Measurements from ENCODE around the gene UBR4. TPM values are rescaled to one million over a fixed set of nuclear protein-coding genes. Genes with fewer than 3 reads are reported as not detected.
"Not testable (repeated sequence)": the region's sequence is repeated elsewhere in the genome, so short reads cannot be mapped to it uniquely, and the experiment has no call there.

UBR4 gene
- 52.6 and 73.9 TPM in 2 replicates for total RNA-seq (2014; rRNA removed; shearing (Covaris generic))
- 99.5 and 117 TPM in 2 replicates for polyA plus RNA-seq (2015; cell fraction: cytosol; rRNA removed)
- 311 and 557 TPM in 2 replicates for polyA plus RNA-seq (2015; cell fraction: nucleus; rRNA removed)

DNA sequence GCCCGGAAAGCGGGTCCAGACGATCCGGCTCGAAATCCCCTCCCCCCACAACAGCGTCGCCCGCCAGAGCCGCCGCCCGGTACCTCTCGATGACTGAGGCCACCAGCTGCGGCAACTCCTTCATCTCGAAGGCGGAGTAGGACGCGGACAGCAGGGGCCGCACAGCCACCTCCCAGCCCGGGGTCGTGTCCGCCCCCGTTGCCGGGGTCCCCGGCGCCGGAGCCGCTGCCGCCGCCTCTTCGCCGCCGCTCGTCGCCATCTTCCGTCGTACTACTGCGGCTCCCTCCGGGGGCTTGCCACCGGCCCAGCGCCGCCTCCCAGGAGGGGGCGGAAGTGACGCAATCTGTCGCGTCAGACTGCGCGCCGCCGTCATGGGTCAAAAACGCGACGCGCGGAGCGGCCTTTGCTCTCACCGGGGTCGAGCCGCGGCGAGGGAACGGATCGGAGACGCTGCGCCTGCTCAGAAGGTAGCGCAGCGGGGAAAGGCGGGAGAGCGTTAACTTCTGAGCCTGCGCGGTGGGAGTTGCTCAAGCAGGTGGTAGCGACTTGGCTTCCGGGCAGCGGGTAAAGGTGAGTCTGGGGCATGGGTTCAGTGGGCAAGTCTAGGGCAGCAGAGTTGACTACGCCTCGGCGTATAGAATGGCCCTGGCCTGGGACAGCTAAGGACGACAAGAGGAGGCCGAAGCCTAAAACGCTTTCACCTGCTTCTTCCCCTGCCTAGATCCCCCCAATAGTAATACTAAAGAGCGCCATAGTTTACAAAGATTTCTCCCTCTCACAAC is at the start of gene UBR4:
TSS of gene UBR4 (minus strand) at position 277 of the 782 bp plus-strand sequence. CDS start at position 259, 18 bp downstream.
- DNase-seq (ENCODE audit: low read depth, low spot score) = peak; percentile 91
- in situ Hi-C loops (cut with HindIII; ENCODE audit: low pct_unique_long_range_greater_than_20kb, low sequenced_read_pairs) = no loop called here

DNA sequence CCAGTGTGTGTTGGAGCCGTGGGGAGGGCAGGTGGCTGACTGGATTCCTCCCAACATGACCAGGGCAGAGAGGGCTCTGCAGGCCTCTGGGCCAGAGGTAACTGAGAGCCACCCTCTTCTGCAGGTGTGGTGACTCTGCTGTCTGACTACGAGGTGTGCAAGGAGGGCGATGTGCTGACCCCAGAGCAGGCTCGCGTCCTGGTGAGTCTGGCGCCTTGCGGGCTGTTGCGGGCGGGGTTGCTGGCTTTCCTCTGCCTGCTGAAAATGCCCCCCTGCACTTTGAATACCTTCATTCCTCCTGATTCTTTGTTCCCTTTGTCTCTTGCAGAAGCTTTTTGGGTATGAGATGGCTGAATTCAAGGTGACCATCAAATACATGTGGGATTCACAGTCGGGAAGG is 48.3 kb upstream of the UBR4 start:
- in situ Hi-C loops (cut with HindIII; ENCODE audit: low pct_unique_long_range_greater_than_20kb, low sequenced_read_pairs) = no loop called here
- DNase-seq (ENCODE audit: low read depth, low spot score) = no peak

DNA sequence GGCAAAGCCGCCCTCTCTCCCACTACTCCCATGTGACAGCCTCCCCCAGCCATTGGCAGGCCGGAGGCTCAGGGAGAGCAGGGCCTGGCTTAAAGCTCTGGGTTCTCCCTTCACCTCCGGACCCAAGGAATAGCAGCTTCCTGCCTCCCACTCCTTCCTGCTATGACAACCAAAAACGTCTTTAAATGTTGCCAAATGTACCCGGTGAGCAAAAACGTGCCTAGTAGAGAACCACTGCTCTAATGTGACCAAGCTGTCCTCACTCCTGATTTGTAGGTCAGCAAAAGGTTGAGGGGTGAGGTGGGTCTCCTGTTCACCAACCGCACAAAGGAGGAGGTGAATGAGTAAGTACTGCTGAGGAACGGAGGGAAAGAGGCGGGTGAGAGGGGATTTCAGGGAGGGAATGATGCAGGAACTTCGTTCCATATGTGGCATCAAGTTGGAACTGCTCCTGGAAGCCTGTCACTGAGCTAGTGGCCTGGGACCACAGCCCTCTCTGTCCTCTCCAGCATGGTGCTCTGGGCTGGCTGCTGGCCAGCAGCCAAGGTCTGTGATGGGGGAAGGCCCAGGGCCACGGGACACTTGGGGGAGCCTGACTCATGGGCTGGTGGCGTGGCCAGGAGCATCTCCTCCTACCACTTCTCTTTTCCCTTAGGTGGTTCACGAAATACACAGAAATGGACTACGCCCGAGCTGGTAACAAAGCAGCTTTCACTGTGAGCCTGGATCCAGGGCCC is 47.3 kb upstream of the UBR4 start:
- in situ Hi-C loops (cut with HindIII; ENCODE audit: low pct_unique_long_range_greater_than_20kb, low sequenced_read_pairs) = no loop called here
- DNase-seq (ENCODE audit: low read depth, low spot score) = no peak

DNA sequence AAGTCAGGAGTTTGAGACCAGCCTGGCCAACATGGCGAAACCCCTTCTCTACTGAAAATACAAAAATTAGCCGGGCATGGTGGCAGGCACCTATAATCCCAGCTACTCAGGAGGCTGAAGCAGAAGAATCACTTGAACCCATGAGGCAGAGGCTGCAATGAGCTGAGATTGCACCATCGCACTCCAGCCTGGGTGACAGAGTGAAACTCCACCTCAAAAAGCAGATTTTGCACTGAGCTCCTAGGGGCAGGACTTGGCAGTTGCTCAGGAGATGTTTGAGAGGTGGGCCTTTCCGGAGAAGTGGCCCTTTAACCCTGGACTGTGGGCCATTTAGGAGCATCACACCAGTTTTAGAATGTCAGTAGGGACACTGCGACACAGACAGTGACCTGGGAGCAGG is 46.2 kb upstream of the UBR4 start:
- in situ Hi-C loops (cut with HindIII; ENCODE audit: low pct_unique_long_range_greater_than_20kb, low sequenced_read_pairs); DNase-seq (ENCODE audit: low read depth, low spot score): not testable (repeated sequence)

DNA sequence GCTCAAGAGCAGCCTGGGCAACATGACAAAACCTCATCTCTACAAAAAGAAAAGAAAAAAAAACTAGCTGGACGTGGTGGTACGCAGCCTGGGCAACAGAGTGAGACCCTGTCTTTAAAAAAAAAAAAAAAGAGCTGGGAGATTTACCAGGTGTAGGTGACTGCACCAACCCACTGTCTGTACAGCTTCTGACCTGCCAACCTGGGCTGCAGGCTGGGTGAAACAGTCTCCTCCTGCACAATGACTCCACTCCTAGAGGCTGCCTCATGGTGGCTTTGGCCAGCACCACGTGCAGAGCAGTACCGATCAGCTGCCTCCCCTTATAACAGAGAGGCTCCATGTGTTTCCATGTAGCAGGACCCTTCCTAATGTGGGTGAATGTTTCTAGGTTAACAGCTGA is 45.2 kb upstream of the UBR4 start:
- in situ Hi-C loops (cut with HindIII; ENCODE audit: low pct_unique_long_range_greater_than_20kb, low sequenced_read_pairs) = no loop called here
- no peak for DNase-seq (ENCODE audit: low read depth, low spot score)

DNA sequence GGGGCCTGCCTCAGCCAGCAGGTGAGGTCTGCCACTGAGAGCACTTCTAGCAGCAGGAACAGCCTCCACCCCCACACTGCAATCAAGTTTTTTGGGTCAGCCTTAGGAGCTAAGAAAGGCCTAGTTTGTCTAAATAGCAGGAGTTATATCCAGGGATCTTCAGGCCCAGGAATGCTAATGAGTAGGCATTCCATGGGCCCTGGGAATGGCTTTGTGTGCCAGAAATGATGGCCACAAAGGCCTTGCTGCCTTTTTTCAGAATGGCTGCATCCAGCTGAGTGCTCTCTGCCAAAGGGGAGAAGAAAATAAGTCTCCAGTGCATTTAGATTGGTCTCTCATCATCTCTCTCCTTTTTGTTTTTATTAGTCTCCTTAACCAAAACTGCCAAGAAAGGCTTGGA is 44.4 kb upstream of the UBR4 start:
- in situ Hi-C loops (cut with HindIII; ENCODE audit: low pct_unique_long_range_greater_than_20kb, low sequenced_read_pairs) = no loop called here
- no peak for DNase-seq (ENCODE audit: low read depth, low spot score)

DNA sequence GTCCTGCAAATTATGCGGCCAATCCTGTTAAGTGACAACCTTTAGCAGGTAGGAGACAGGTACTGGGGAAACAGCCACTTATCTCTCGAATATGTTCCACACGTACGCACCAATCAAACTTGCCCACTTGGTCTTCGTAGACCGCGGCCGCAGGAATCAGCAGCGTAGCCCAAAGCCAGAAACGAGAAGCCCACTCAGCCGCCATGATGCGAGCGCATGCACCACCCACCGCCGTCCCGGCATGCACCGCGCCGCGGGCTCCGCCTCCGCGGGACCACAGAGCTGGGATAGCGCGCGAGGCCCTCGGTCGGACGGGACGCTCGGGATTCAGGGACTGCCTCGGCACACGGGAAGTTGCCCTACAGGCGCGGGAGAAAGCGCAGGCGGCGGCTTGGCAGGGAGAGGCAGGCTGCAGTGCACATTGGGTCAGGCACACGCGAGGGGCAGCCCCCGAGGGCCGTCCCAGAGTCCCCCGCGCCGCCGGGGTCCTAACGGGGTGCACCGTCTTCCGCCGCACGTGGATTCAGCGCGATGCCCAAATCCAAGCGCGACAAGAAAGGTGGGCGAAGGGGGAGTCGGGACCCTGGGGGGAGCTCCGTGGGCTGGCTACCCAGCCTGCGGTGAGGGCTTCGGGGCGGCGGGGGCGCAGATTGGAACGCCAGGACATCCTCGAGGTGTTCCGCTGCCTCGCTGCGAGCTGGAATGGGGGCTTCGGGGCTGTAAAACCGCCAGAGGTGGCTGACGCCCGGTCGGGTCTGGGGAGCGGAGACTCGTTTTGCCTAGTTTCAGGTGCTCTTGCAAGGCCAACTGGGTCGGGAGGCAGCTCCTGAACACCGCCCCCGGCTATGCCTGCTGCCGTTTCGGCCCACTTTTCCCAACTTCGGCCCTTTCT is 41.5 kb upstream of the UBR4 start, which contains the start of the genes EMC1 and MRTO4:
TSS of gene EMC1 (minus strand) at position 220 of the 892 bp plus-strand sequence. CDS start at position 205, 15 bp downstream.
TSS of gene MRTO4 (plus strand) at position 501 of the 892 bp plus-strand sequence. CDS start at position 532, 31 bp downstream.
- in situ Hi-C loops (cut with HindIII; ENCODE audit: low pct_unique_long_range_greater_than_20kb, low sequenced_read_pairs) = no loop called here
- DNase-seq (ENCODE audit: low read depth, low spot score) = peak; percentile 75

DNA sequence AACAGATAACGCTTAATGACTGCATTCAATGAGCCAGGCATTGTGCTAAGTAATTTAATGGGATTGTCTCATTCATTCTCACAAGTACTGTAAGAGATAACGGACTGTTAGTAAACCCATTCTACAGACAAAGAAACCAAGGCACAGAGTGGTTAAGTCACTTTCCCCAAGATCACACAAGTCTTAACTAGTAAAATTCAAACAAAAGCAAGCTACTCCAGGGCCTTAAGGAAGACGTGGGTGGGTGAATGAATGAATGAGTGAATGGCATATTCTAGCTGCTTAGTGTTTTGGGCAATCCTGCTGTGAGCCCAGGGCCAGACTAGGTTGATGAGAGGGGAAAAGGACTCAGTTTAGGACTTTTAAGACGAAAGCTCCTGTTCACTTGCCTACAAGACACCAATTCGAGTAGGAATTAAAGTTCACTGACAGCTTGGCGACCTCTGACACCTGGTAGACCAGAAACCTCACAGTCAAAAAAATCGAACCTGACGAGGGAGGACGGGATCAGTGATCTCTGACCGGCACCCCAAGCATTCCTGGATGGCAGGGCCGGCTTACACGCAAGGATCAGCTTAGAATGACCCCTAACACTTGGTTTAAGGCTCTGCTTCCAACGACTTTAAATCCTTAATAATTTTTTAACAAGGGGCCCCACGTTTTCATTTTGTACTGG is 40.7 kb upstream of the UBR4 start:
- in situ Hi-C loops (cut with HindIII; ENCODE audit: low pct_unique_long_range_greater_than_20kb, low sequenced_read_pairs) = no loop called here
- DNase-seq (ENCODE audit: low read depth, low spot score) = no peak

DNA sequence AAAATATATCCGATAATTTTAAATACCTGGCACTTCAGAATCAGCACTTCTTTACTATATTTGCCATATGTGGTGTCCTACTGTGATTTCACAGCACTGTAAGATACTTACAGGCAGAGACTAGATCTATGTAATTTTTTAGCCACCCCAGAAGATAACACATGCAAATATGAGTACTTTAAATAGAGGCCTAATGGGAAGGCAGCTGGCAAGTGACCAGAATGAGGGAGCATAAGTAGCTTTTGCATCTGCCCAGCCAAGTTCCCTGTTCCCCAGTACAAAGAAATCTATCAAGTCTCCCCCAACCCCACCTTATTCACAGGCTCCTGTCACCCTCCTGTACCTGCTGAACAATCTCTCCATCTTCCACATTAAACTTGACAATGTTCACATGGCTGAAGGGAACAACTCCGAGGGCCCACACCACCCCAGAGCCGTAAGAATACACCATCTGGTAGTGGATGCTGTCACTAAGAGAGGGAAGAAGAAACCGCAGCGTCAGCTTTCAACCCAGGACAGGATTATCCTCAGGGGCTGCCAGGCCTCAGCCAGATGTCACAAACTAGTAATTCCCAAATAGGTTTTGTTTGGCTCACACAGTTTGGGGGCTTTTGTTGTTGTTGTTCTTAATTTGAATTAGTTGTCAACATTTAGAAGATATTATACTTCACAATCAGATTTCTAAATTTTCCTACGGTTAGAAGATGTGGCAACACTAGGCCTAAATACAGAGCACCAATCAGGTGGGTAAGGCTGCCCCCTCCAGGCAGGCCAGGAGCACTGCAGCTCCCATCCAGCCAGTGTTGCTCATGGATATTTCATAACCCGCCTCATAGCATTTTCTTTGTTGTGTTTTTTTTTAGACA is 30.8 kb upstream of the UBR4 start:
- in situ Hi-C loops (cut with HindIII; ENCODE audit: low pct_unique_long_range_greater_than_20kb, low sequenced_read_pairs) = no loop called here

DNA sequence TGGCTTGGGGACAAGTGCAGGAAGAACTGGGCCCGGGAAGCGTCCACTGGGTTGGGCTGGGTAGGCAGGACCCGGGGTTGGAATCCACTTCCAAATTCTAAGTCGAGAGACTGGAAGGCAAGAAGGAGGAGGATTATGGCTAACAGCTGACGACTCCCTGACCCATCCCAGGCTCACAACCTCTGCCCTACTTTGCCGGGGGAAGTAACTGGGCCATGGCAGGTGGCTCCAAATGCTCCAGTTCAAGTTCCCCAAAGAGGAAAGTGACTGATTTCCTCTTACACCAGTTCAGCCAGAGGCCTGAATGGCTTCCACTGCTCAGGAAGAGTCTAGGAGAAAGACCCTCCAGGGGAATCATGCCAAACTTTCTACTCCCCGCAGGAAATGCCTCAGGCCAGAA is 29.8 kb upstream of the UBR4 start:
- in situ Hi-C loops (cut with HindIII; ENCODE audit: low pct_unique_long_range_greater_than_20kb, low sequenced_read_pairs) = no loop called here

More for the DNA sequence above, 30.8 kb upstream of the UBR4 start:
- peak; percentile 77 for DNase-seq (ENCODE audit: low read depth, low spot score)

DNA sequence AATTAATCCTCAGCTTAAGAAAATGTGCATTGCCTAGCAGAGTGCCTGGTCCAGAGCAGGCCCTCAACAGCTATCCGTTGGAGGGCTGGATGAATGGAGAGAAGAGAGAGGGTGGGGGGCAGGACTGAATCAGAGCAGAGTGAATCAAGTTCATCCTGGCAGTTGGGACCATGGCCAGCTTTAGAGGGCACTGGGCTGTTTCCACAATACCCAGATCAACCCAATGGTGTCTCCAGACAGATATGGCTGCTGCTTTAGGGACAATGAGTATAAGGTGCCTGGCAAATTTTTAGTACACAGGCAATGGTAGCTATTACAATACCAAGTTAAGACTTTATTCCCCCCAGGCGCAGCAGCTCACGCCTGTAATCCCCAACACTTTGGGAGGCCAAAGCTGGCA is 24.2 kb upstream of the UBR4 start:
- in situ Hi-C loops (cut with HindIII; ENCODE audit: low pct_unique_long_range_greater_than_20kb, low sequenced_read_pairs) = no loop called here
- no peak for DNase-seq (ENCODE audit: low read depth, low spot score)

More for the DNA sequence above, 29.8 kb upstream of the UBR4 start:
- no peak for DNase-seq (ENCODE audit: low read depth, low spot score)

DNA sequence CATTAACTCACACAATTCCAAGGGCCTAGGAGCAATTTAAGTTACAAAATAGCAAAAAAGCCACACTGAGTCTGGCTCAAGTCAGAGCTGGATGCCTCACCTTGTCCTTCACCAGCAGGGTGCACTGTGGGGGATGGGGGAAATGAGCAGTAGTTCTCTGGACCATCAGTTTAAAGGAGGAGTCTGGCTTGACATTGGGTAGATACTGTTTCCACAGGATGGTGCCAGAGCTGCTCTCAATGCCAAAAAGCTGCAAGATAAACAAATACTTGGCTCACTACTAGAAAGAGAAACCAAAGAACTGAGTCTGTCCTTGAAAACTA is 22.4 kb upstream of the UBR4 start:
- in situ Hi-C loops (cut with HindIII; ENCODE audit: low pct_unique_long_range_greater_than_20kb, low sequenced_read_pairs) = no loop called here

DNA sequence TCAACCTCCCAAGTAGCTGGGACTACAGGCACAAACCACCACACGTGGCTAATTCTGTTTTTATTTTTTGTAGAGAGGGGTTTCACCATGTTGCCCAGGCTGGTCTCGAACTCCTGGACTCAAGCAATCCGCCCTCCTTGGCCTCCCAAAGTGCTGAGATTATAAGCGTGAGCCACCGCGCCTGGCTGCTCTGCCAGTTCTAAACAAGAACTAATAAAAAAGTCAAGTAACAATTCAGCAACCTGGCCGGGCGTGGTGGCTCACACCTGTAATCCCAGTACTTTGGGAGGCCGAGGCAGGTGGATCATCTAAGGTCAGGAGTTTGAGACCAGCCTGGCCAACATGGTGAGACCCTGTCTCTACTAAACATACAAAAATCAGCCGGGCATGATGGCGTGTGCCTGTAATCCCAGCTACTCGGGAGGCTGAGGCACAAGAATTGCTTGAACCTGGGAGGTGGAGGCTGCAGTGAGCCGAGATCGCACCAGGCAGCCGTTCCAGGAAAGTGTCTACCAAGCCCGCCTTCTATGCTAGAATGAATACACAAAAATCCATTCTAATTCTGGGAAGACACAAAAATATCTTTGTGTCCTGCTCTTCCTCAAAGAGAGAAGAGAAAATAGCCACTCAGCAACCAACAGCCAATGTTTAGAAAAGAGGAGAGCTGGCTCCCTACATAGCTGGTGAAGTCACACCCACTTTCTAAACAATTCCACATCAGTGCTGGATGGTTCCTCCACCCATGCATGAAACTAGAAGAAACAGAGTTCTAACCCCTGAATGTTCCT is 21.9 kb upstream of the UBR4 start:
- DNase-seq (ENCODE audit: low read depth, low spot score); in situ Hi-C loops (cut with HindIII; ENCODE audit: low pct_unique_long_range_greater_than_20kb, low sequenced_read_pairs): not testable (repeated sequence)

More for the DNA sequence above, 22.4 kb upstream of the UBR4 start:
- DNase-seq (ENCODE audit: low read depth, low spot score) = peak; percentile 1

DNA sequence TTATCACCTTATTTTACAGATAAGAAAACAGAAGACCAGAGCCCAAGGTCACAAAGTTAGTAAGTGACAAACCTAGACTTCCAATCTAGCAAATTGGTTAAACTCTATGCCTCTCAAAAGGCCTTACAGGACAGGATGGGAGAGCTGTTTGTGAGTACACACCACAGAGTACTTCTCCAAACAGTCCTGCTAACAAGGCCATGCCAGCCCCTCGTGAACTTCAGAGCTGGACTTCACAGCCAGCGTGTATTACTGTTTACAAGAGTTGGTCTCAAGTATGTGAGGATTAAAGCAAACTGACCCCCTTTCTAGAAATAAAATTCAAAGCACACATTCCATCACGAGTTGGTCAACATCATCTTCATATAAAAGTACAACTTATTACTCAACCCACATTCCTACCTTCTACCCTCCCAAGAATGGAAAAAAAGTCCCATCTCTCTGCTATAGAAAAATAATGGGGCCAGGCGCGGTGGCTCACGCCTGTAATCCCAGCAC is 19.8 kb upstream of the UBR4 start:
- DNase-seq (ENCODE audit: low read depth, low spot score) = no peak
- in situ Hi-C loops (cut with HindIII; ENCODE audit: low pct_unique_long_range_greater_than_20kb, low sequenced_read_pairs) = no loop called here

DNA sequence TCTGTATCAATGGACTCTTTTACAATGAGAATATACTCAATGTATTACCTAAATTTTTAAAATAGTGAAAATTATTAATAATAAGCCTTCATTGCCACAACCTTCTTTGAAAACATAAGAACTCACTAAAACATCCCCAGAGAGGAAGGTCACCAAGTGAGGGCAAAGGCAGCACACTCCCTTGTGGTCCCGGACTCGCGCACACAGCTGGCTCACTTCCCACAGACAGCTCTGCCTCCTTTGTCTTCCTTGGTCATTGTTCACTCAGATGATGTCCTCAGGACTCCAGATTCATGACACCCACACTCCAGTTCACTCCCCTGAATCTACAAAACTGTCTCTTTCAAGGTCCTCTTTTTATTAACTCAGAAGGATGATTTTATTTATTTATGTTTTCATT is 19.2 kb upstream of the UBR4 start:
- DNase-seq (ENCODE audit: low read depth, low spot score) = no peak
- in situ Hi-C loops (cut with HindIII; ENCODE audit: low pct_unique_long_range_greater_than_20kb, low sequenced_read_pairs) = no loop called here

Data from SK-MEL-5 (cell line).